HCT116 (cell line): ENCODE data around the gene TPGS1. TPM values are rescaled to one million over a fixed set of nuclear protein-coding genes. Genes with fewer than 3 reads are reported as not detected.

Experiments
- ATAC-seq: fragments of 200-7000 bp; cut with Tn5 transposase; 2 replicates; pipeline ENCODE4 v1.9.1; 2020; ENCODE audit warnings: mild to moderate bottlenecking, moderate library complexity
- BruUV-seq: library from RNA; stranded (reverse); fragments of 400-500 nt; replicated peaks from 2 replicates; lab custom pipeline; 2021; lab: Mats Ljungman, UMichigan
- CTCF ChIA-PET: fragments of 300-600 bp; sonication (Branson Sonifier 250); formaldehyde crosslinking; loops from one replicate; lab custom pipeline; 2021; ENCODE audit warnings: antibody characterized with exemption; lab: Charles Lee
- POLR2A ChIA-PET: fragments of 300-600, 350-600 bp; sonication (Branson Sonifier 250); formaldehyde crosslinking; loops from one replicate; lab custom pipeline; 2021; ENCODE audit warnings: antibody characterized with exemption; lab: Charles Lee
- RAD21 ChIA-PET, 2 experiments: fragments of 300-600 bp; sonication (Branson Sonifier 250); formaldehyde crosslinking; loops; one replicate each; lab custom pipeline; 2023; ENCODE audit warnings: low total read pairs in 2 of 2; ENCODE audit not compliant: uncharacterized antibody in 2 of 2, unreplicated experiment in 2 of 2, low non-redundant PET in 1 of 2; lab: Charles Lee
- DNase-seq: peaks from one replicate; pipeline ENCODE4 v3.0.0-alpha.2; 2010; ENCODE audit warnings: low read depth, low spot score
- H2AFZ ChIP-seq: fragments of 200-600 bp; shearing (Covaris generic), sonication (generic); 2 replicates; pipeline ENCODE4 v1.6.1; 2017; ENCODE audit warnings: low read depth, mixed run types, mixed read lengths, antibody characterized with exemption, low read length; ENCODE audit not compliant: poor library complexity, severe bottlenecking
- H3K27ac ChIP-seq: 2 replicates; pipeline ENCODE4 v1.5.1; 2012; ENCODE audit warnings: low read depth, low read length
- H3K27me3 ChIP-seq: fragments of 200-600 bp; sonication (generic); 2 replicates; pipeline ENCODE4 v1.6.1; 2016; ENCODE audit warnings: mixed run types, low read length, mixed read lengths; ENCODE audit not compliant: insufficient read depth
- H3K36me3 ChIP-seq, 2 experiments: fragments of 200-500 bp in 1 of 2; fragments of 200-600 bp in 1 of 2; sonication (Bioruptor generic) in 1 of 2; sonication (generic) in 1 of 2; 2 replicates each; pipeline versions ENCODE4 v1.5.1 to v1.6.1; 2014 to 2016; ENCODE audit warnings: low read length in 2 of 2, inconsistent platforms in 1 of 2, mixed read lengths in 1 of 2, mixed run types in 1 of 2; ENCODE audit not compliant: insufficient read depth in 2 of 2, control insufficient read depth in 1 of 2
- H3K4me1 ChIP-seq, 2 experiments: fragments of 200-600 bp in 1 of 2; sonication (generic) in 1 of 2; 2 replicates each; pipeline versions ENCODE4 v1.5.1 to v1.6.1; 2012 to 2017; ENCODE audit warnings: low read length in 2 of 2, inconsistent platforms in 1 of 2, mild to moderate bottlenecking in 1 of 2, mixed read lengths in 1 of 2, mixed run types in 1 of 2, moderate library complexity in 1 of 2; ENCODE audit not compliant: insufficient read depth in 2 of 2, control insufficient read depth in 1 of 2
- H3K4me2 ChIP-seq: fragments of 200-600 bp; sonication (generic); 2 replicates; pipeline ENCODE4 v1.6.1; 2017; ENCODE audit warnings: mixed run types, low read length, mixed read lengths
- H3K4me3 ChIP-seq, 2 experiments: fragments of 200-600 bp in 1 of 2; sonication (generic) in 1 of 2; replicated peaks in 1 of 2; 2 replicates each; pipeline ENCODE4 v1.5.1; 2011 to 2016; ENCODE audit warnings: low read length in 2 of 2, control low read depth in 1 of 2, low read depth in 1 of 2, mild to moderate bottlenecking in 1 of 2, mixed read lengths in 1 of 2, mixed run types in 1 of 2
- H3K79me2 ChIP-seq: fragments of 200-600 bp; sonication (generic); 2 replicates; pipeline ENCODE4 v1.6.1; 2017; ENCODE audit warnings: mild to moderate bottlenecking, mixed run types, low read length, moderate library complexity, mixed read lengths; ENCODE audit not compliant: insufficient read depth
- H3K9ac ChIP-seq: fragments of 200-600 bp; sonication (generic); 2 replicates; pipeline ENCODE4 v1.6.1; 2016; ENCODE audit warnings: low read length, mixed read lengths
- H3K9me2 ChIP-seq: fragments of 200-600 bp; sonication (generic), shearing (Covaris generic); 2 replicates; pipeline ENCODE4 v1.6.1; 2017; ENCODE audit warnings: mixed run types, mild to moderate bottlenecking, moderate library complexity; ENCODE audit not compliant: insufficient read depth
- H3K9me3 ChIP-seq, 2 experiments: fragments of 200-500 bp in 1 of 2; fragments of 200-600 bp in 1 of 2; sonication (Bioruptor generic) in 1 of 2; sonication (generic) in 1 of 2; 2 replicates each; pipeline ENCODE4 v1.6.1; 2014 to 2017; ENCODE audit warnings: low read length in 2 of 2, mixed read lengths in 2 of 2, inconsistent platforms in 1 of 2, low read depth in 1 of 2, mild to moderate bottlenecking in 1 of 2, mixed run types in 1 of 2, moderate library complexity in 1 of 2; ENCODE audit not compliant: control insufficient read depth in 1 of 2, insufficient read depth in 1 of 2
- H4K20me1 ChIP-seq: fragments of 200-600 bp; sonication (generic), shearing (Covaris generic); 2 replicates; pipeline ENCODE4 v1.6.1; 2017; ENCODE audit warnings: mixed run types, mild to moderate bottlenecking, moderate library complexity; ENCODE audit not compliant: insufficient read depth
- CEBPB ChIP-seq: IDR thresholded peaks from 2 replicates; pipeline ENCODE4 v1.6.1; 2012; ENCODE audit warnings: low read depth
- EGR1 ChIP-seq: IDR thresholded peaks from 2 replicates; pipeline ENCODE4 v1.6.1; 2012; ENCODE audit warnings: low read depth
- EZH2 ChIP-seq: fragments of 200-600 bp; sonication (generic); IDR thresholded peaks from 2 replicates; pipeline ENCODE4 v1.6.1; 2017; ENCODE audit warnings: antibody characterized with exemption, mixed run types
- EZH2phosphoT487 ChIP-seq: fragments of 200-600 bp; IDR thresholded peaks from 2 replicates; pipeline ENCODE4 v1.6.1; 2018; ENCODE audit warnings: antibody characterized with exemption, borderline replicate concordance
- JUND ChIP-seq: IDR thresholded peaks from 2 replicates; pipeline ENCODE4 v1.6.1; 2012
- POLR2A ChIP-seq: IDR thresholded peaks from 2 replicates; pipeline ENCODE4 v1.7.0; 2011; ENCODE audit warnings: borderline replicate concordance; ENCODE audit not compliant: insufficient read depth, insufficient read length; ENCODE audit errors: extremely low read depth
- POLR2AphosphoS5 ChIP-seq: IDR thresholded peaks from 2 replicates; pipeline ENCODE4 v1.6.1; 2011; ENCODE audit warnings: mild to moderate bottlenecking, low read depth, low read length, moderate library complexity
- RAD21 ChIP-seq: IDR thresholded peaks from 2 replicates; pipeline ENCODE4 v1.6.1; 2012; ENCODE audit warnings: low read depth, mild to moderate bottlenecking
- SIN3A ChIP-seq: IDR thresholded peaks from 2 replicates; pipeline ENCODE4 v1.6.1; 2012; ENCODE audit warnings: low read depth
- SRF ChIP-seq: IDR thresholded peaks from 2 replicates; pipeline ENCODE4 v1.6.1; 2012; ENCODE audit warnings: low read depth
- TCF7L2 ChIP-seq: IDR thresholded peaks from 2 replicates; pipeline ENCODE4 v1.7.0; 2011; ENCODE audit warnings: borderline replicate concordance, inconsistent platforms; ENCODE audit not compliant: insufficient read depth, insufficient read length; ENCODE audit errors: extremely low read depth
- YY1 ChIP-seq: IDR thresholded peaks from 2 replicates; pipeline ENCODE4 v1.6.1; 2011; ENCODE audit warnings: low read length, low read depth, moderate library complexity, mild to moderate bottlenecking; ENCODE audit not compliant: insufficient replicate concordance; ENCODE audit errors: extremely low read depth
- ZFX ChIP-seq: fragments of 450-650 bp; IDR thresholded peaks from 2 replicates; pipeline ENCODE4 v1.6.1; 2017
- intact Hi-C: fragments of 100-400 bp; cut with micrococcal nuclease; formaldehyde crosslinking; loops from 2 replicates; pipeline ENCODE4 v1.10.0; 2022
- total RNA-seq: library from RNA; stranded (reverse); gene quantifications from one replicate; pipeline ENCODE4 v1.2.1, GENCODE V29; 2021; ENCODE audit not compliant: unreplicated experiment
- TF ChIP-seq, protein P1 (sequence below): IDR thresholded peaks from 2 replicates; pipeline ENCODE4 v1.6.1; 2012; ENCODE audit warnings: low read depth
- TF ChIP-seq, protein P2 (sequence below): IDR thresholded peaks from 2 replicates; pipeline ENCODE4 v1.6.1; 2012
- TF ChIP-seq, protein P3 (sequence below), 3 experiments: fragments of 200-600 bp in 1 of 3; sonication (generic) in 1 of 3; IDR thresholded peaks in 2 of 3; conservative IDR thresholded peaks in 1 of 3; 2 replicates each; pipeline ENCODE4 v1.5.1; 2012 to 2017; ENCODE audit warnings: low read depth in 2 of 3, low read length in 2 of 3, antibody characterized with exemption in 1 of 3, borderline replicate concordance in 1 of 3, control low read depth in 1 of 3, mild to moderate bottlenecking in 1 of 3, mixed read lengths in 1 of 3, mixed run types in 1 of 3, moderate library complexity in 1 of 3; ENCODE audit not compliant: insufficient read depth in 1 of 3
- TF ChIP-seq, protein P4 (sequence below): IDR thresholded peaks from 2 replicates; pipeline ENCODE4 v1.6.1; 2012

The TPGS1 gene
- total RNA-seq, 1 experiment from 2014 or later, result 19.1 TPM

DNA sequence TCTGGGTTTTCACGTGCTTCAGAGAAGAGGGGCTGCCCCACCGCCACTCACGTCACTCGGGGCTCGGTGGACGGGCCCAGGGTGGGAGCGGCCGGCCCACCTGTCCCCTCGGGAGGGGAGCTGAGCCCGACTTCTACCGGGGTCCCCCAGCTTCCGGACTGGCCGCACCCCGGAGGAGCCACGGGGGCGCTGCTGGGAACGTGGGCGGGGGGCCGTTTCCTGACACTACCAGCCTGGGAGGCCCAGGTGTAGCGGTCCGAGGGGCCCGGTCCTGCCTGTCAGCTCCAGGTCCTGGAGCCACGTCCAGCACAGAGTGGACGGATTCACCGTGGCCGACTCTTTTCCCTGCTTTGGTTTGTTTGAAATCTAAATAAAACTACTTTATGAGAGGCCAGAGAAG, 34.4 kb downstream of the TPGS1 start:
- H3K4me3 ChIP-seq, result no peak overlapping the region
- peaks cover 6% of the 10 kb centered on the region; the same call in 1 of the 2 replicates for H3K79me2 ChIP-seq
- no peak overlapping the region for H3K9ac ChIP-seq
- H3K9me3 ChIP-seq, result no peaks in the 10 kb centered on the region
- intact Hi-C loops, result no loop called here
- H3K27me3 ChIP-seq, result no peaks in the 10 kb centered on the region
- RAD21 ChIA-PET, result no interaction called here
- H3K4me1 ChIP-seq, result peaks cover 0 to 5% of the 10 kb centered on the region in 2 experiments; a peak in 1 of 4 replicates
- TF ChIP-seq, protein P1, sequence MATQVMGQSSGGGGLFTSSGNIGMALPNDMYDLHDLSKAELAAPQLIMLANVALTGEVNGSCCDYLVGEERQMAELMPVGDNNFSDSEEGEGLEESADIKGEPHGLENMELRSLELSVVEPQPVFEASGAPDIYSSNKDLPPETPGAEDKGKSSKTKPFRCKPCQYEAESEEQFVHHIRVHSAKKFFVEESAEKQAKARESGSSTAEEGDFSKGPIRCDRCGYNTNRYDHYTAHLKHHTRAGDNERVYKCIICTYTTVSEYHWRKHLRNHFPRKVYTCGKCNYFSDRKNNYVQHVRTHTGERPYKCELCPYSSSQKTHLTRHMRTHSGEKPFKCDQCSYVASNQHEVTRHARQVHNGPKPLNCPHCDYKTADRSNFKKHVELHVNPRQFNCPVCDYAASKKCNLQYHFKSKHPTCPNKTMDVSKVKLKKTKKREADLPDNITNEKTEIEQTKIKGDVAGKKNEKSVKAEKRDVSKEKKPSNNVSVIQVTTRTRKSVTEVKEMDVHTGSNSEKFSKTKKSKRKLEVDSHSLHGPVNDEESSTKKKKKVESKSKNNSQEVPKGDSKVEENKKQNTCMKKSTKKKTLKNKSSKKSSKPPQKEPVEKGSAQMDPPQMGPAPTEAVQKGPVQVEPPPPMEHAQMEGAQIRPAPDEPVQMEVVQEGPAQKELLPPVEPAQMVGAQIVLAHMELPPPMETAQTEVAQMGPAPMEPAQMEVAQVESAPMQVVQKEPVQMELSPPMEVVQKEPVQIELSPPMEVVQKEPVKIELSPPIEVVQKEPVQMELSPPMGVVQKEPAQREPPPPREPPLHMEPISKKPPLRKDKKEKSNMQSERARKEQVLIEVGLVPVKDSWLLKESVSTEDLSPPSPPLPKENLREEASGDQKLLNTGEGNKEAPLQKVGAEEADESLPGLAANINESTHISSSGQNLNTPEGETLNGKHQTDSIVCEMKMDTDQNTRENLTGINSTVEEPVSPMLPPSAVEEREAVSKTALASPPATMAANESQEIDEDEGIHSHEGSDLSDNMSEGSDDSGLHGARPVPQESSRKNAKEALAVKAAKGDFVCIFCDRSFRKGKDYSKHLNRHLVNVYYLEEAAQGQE, result no peak
- TF ChIP-seq RAD21 (no peak), EZH2 (no peak), TCF7L2 (no peak), YY1 (no peak), CEBPB (no peak), POLR2AphosphoS5 (no peak), EGR1 (no peak), JUND (no peak), EZH2phosphoT487 (no peak), SRF (no peak), SIN3A (no peak), ZFX (no peak), POLR2A (no peak)
- TF ChIP-seq, protein P2, sequence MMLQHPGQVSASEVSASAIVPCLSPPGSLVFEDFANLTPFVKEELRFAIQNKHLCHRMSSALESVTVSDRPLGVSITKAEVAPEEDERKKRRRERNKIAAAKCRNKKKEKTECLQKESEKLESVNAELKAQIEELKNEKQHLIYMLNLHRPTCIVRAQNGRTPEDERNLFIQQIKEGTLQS, result no peak
- TF ChIP-seq, protein P3, sequence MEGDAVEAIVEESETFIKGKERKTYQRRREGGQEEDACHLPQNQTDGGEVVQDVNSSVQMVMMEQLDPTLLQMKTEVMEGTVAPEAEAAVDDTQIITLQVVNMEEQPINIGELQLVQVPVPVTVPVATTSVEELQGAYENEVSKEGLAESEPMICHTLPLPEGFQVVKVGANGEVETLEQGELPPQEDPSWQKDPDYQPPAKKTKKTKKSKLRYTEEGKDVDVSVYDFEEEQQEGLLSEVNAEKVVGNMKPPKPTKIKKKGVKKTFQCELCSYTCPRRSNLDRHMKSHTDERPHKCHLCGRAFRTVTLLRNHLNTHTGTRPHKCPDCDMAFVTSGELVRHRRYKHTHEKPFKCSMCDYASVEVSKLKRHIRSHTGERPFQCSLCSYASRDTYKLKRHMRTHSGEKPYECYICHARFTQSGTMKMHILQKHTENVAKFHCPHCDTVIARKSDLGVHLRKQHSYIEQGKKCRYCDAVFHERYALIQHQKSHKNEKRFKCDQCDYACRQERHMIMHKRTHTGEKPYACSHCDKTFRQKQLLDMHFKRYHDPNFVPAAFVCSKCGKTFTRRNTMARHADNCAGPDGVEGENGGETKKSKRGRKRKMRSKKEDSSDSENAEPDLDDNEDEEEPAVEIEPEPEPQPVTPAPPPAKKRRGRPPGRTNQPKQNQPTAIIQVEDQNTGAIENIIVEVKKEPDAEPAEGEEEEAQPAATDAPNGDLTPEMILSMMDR (IDR thresholded peaks at IDR 0.05 in 2 of 3, conservative IDR thresholded peaks at IDR 0.05 in 1 of 3; ENCODE audit: borderline replicate concordance in 1 of 3, insufficient read depth in 1 of 3, low read depth in 2 of 3, low read length in 2 of 3), result no peak
- TF ChIP-seq, protein P4, sequence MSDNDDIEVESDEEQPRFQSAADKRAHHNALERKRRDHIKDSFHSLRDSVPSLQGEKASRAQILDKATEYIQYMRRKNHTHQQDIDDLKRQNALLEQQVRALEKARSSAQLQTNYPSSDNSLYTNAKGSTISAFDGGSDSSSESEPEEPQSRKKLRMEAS, result no peak
- no TSS peak for BruUV-seq
- no peak overlapping the region for H3K27ac ChIP-seq
- POLR2A ChIA-PET, result interaction anchor here (1.7 kb wide), 1 partner anchor 9 kb away, joined by 5 read pairs; no protein-coding TSS in a partner anchor
- no peaks in the 10 kb centered on the region for H3K9me2 ChIP-seq
- H4K20me1 ChIP-seq, result no peaks in the 10 kb centered on the region
- CTCF ChIA-PET, result no interaction called here
- H3K4me2 ChIP-seq, result no peak overlapping the region
- no peak overlapping the region for H2AFZ ChIP-seq
- no peak for ATAC-seq
- H3K36me3 ChIP-seq, result peaks cover 16 to 17% of the 10 kb centered on the region in 2 experiments; a peak in 3 of 4 replicates
- DNase-seq, result no peak
